H1 (cell line): Measurements from ENCODE around the gene DCDC1. TPM values are rescaled to one million over a fixed set of nuclear protein-coding genes. Genes with fewer than 3 reads are reported as not detected.

Experiments used
- CHD7 ChIP-seq: fragments of 300-600 bp; sonication (generic); IDR thresholded peaks from 2 replicates; pipeline ENCODE4 v1.7.1; 2012; ENCODE audit warnings: low read length, moderate library complexity, mild to moderate bottlenecking, inconsistent platforms; ENCODE audit not compliant: insufficient replicate concordance
- E2F6 ChIP-seq: IDR thresholded peaks from 2 replicates; pipeline ENCODE4 v1.6.1; 2012; ENCODE audit warnings: inconsistent platforms
- EZH2 ChIP-seq: fragments of 200-600 bp; sonication (generic); IDR thresholded peaks from 2 replicates; pipeline ENCODE4 v1.7.1; 2012; ENCODE audit warnings: low read depth, mild to moderate bottlenecking, moderate library complexity, low read length, inconsistent platforms; ENCODE audit not compliant: severe bottlenecking
- MAFK ChIP-seq: IDR thresholded peaks from 2 replicates; pipeline ENCODE4 v1.6.1; 2012; ENCODE audit warnings: low read depth, mild to moderate bottlenecking, improper control_type of control experiment, low read length
- RBBP5 ChIP-seq: IDR thresholded peaks from 2 replicates; pipeline ENCODE4 v1.7.1; 2012; ENCODE audit warnings: low read depth, mild to moderate bottlenecking, inconsistent platforms, low read length, moderate library complexity, borderline replicate concordance
- RFX5 ChIP-seq: IDR thresholded peaks from 2 replicates; pipeline ENCODE4 v1.6.1; 2011; ENCODE audit warnings: low read depth, low read length, improper control_type of control experiment, borderline replicate concordance
- polyA plus RNA-seq, 7 experiments: library from polyadenylated mRNA; depleted of rRNA in 3 of 7; stranded (reverse) in 5 of 7; unstranded in 2 of 7; fragments of >200 nt in 5 of 7; fragments of 200-250 nt in 2 of 7; gene quantifications; 1 replicate in 5 of 7; 2 replicates in 1 of 7; 4 replicates in 1 of 7; pipeline versions ENCODE4 v1.2.1 to v1.2.3, GENCODE V29; 2011 to 2013; ENCODE audit warnings: missing spikeins in 2 of 7, mixed read lengths in 2 of 7
- total RNA-seq: library from RNA; stranded (reverse); fragmentation: NEBNext Ultra II Directional; extraction: Animal tissue kit (Norgen Biotek cat#: 25700); gene quantifications from 2 replicates; pipeline ENCODE4 v1.2.1, GENCODE V29; 2021

Gene DCDC1
- total and polyA plus RNA-seq, 2 of the 8 experiments (the other 6 are each of a cell fraction or from before 2014, with no cell fraction given), result 0.15 to 0.56 TPM

GRCh38 chr11:30921811-30922210 lies 447.7 kb downstream of the DCDC1 start (continued):
- TF ChIP-seq CHD7, result no peak
- no peak for TF ChIP-seq RBBP5
- no peak for TF ChIP-seq RFX5
- no peak for TF ChIP-seq MAFK
- no peak for TF ChIP-seq EZH2
- no peak for TF ChIP-seq E2F6
